Measurements from ENCODE around the gene SUMO1. TPM values are rescaled to one million over a fixed set of nuclear protein-coding genes. Genes with fewer than 3 reads are reported as not detected.

SUMO1 gene
- total RNA-seq, 2 experiments from 2014 or later: 99.7 to 103 TPM

DNA sequence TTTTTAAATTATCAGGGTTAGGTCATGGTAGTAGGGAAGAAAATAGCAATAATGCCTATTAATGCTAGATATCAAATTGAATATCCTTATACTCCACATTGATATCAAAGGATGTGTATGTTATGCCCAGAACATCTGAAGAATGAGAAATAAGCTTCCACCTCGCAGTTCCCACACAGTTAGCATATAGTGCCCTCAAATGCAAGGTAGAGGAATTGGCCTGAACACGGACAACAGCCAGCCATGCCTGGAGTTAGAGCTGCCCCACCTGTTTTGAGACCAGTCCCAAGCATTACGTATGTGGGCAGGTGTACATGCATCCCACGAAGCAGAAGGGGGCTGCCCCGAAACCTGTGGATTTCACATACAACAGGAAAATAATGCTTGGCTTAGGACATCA is 79.6 kb downstream of the SUMO1 start:
- Mint-ChIP-seq H3K27ac (no peak overlapping the region), H3K4me3 (no peak overlapping the region), H3K4me1 (peaks cover 4% of the 10 kb centered on the region), H3K9me3 (no peaks in the 10 kb centered on the region), H3K27me3 (peaks cover 7% of the 10 kb centered on the region), H3K36me3 (ENCODE audit: low read depth) (no peaks in the 10 kb centered on the region)
- DNase-seq: no peak
- CTCF ChIA-PET: no interaction called here
- POLR2A ChIA-PET: no interaction called here

DNA sequence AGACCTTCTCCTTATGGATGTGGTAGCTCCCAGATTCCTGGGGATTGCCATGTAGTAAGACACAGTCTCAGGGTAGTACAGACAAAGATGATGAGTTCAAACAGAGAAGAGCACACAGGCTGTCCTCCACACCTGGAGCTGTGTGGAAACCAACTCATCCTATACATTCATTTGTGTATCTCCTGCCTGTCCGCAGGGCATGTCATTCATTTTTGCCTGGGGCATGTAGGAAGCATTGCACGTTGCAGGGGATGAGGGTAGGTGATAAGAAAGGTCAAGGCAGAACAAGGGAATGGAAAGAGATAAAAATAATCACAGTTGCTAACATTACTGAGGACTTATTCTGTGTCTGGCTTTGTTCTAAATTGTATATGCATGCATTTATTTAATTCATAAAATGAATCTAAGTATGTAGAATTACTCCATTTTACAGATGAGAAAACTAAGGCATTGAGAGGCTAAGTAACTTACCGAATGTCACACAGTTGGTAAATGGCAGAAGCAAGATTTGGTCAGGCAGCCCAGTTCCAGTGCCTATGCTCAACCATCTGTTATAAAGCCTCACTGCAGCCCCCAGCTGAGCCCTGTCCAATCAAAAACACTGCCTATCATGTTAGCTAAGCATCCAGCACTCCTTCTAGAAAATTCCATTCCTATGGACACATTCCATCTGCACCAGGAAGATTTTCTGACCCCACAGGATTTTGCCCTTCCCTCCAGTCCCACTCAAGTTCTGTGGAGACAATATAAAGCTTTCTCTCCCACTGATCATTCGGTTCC is 81.0 kb downstream of the SUMO1 start:
- ChIA-PET CTCF (no interaction called here), POLR2A (no interaction called here)
- Mint-ChIP-seq H3K9me3 (no peaks in the 10 kb centered on the region), H3K36me3 (ENCODE audit: low read depth) (no peaks in the 10 kb centered on the region), H3K27ac (no peak overlapping the region), H3K4me3 (no peak overlapping the region), H3K4me1 (peaks cover 4% of the 10 kb centered on the region), H3K27me3 (peaks cover 13% of the 10 kb centered on the region)
- no peak for DNase-seq

Other genes with a start within 250 kb of the SUMO1 start
- under 1 TPM; 0.60 to 0.63 TPM for gene FZD7, start 204.7 kb downstream of the SUMO1 start, total RNA-seq
- gene KIAA2012, start 165.3 kb downstream of the SUMO1 start, total RNA-seq: not detected
- gene NOP58, start 27.2 kb upstream of the SUMO1 start, total RNA-seq: 100 to 1,000 TPM; 103 to 108 TPM
- 10 to 100 TPM in 1 of 2 experiments, 1 to 10 TPM in 1; 9.7 to 10.6 TPM for gene BMPR2, start 137.7 kb upstream of the SUMO1 start, total RNA-seq

Measured in activated CD4-positive, alpha-beta memory T cell treated with anti-CD3 and anti-CD28 coated beads, Interleukin-2, amount 10 ng/mL, durations not matched to agents 7 days and 5 days (primary cell).